ENCODE results near the gene ZMYND8.
"Not testable (repeated sequence)": the region's sequence is repeated elsewhere in the genome, so short reads cannot be mapped to it uniquely, and the experiment has no call there.

GRCh38 chr20:47176217-47176616 is 180.3 kb downstream of the ZMYND8 start:
- not testable (repeated sequence) for TF ChIP-seq POLR2A, EP300 (IDR thresholded peaks at IDR 0.05)
